HL-60 (cell line): ENCODE data around the gene BRD4.

Experiments
- DNase-seq, 2 experiments: peaks; one replicate each; pipeline ENCODE4 v3.0.0-alpha.2; 2010 to 2020; ENCODE audit warnings: low read depth in 1 of 2, low spot score in 1 of 2
- H3K27ac ChIP-seq: fragments of 250-450 bp; sonication (Bioruptor Pico); replicated peaks from 2 replicates; pipeline ENCODE4 v1.5.1; 2020; ENCODE audit warnings: mild to moderate bottlenecking, moderate library complexity
- H3K27me3 ChIP-seq: fragments of 250-450 bp; sonication (Bioruptor Pico); 2 replicates; pipeline ENCODE4 v1.5.1; 2021; ENCODE audit warnings: mild to moderate bottlenecking, moderate library complexity; ENCODE audit not compliant: insufficient read depth, poor library complexity, severe bottlenecking
- H3K4me3 ChIP-seq: replicated peaks from 2 replicates; pipeline ENCODE4 v1.5.1; 2011; ENCODE audit warnings: mild to moderate bottlenecking, control low read depth, low read length; ENCODE audit not compliant: insufficient read depth
- GABPA ChIP-seq: IDR thresholded peaks from 2 replicates; pipeline ENCODE4 v1.6.1; 2012; ENCODE audit warnings: low read depth
- POLR2AphosphoS5 ChIP-seq: IDR thresholded peaks from 2 replicates; pipeline ENCODE4 v1.6.1; 2012; ENCODE audit warnings: low read depth
- REST ChIP-seq: IDR thresholded peaks from 2 replicates; pipeline ENCODE4 v1.6.1; 2012; ENCODE audit warnings: low read depth; ENCODE audit not compliant: insufficient replicate concordance
- SPI1 ChIP-seq: IDR thresholded peaks from 2 replicates; pipeline ENCODE4 v1.6.1; 2012; ENCODE audit warnings: low read depth, mild to moderate bottlenecking, borderline replicate concordance
- TF ChIP-seq, protein P1 (sequence below): IDR thresholded peaks from one replicate; pipeline ENCODE4 v1.5.1; 2011; ENCODE audit warnings: low read length, control low read depth, inconsistent platforms; ENCODE audit not compliant: insufficient read depth

BRD4 gene

GRCh38 chr19:15257782-15258181 is 74.6 kb downstream of the BRD4 start:
- TF ChIP-seq POLR2AphosphoS5 = no peak; the same call in 1 of the 2 replicates
- TF ChIP-seq REST = no peak
- TF ChIP-seq GABPA = no peak
- TF ChIP-seq SPI1 = no peak
- TF ChIP-seq, protein P1, sequence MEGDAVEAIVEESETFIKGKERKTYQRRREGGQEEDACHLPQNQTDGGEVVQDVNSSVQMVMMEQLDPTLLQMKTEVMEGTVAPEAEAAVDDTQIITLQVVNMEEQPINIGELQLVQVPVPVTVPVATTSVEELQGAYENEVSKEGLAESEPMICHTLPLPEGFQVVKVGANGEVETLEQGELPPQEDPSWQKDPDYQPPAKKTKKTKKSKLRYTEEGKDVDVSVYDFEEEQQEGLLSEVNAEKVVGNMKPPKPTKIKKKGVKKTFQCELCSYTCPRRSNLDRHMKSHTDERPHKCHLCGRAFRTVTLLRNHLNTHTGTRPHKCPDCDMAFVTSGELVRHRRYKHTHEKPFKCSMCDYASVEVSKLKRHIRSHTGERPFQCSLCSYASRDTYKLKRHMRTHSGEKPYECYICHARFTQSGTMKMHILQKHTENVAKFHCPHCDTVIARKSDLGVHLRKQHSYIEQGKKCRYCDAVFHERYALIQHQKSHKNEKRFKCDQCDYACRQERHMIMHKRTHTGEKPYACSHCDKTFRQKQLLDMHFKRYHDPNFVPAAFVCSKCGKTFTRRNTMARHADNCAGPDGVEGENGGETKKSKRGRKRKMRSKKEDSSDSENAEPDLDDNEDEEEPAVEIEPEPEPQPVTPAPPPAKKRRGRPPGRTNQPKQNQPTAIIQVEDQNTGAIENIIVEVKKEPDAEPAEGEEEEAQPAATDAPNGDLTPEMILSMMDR = no peak
- no peaks in the 10 kb centered on the region for H3K27me3 ChIP-seq
- no peak overlapping the region for H3K27ac ChIP-seq
- DNase-seq = no peak
- no peak overlapping the region for H3K4me3 ChIP-seq

DNA sequence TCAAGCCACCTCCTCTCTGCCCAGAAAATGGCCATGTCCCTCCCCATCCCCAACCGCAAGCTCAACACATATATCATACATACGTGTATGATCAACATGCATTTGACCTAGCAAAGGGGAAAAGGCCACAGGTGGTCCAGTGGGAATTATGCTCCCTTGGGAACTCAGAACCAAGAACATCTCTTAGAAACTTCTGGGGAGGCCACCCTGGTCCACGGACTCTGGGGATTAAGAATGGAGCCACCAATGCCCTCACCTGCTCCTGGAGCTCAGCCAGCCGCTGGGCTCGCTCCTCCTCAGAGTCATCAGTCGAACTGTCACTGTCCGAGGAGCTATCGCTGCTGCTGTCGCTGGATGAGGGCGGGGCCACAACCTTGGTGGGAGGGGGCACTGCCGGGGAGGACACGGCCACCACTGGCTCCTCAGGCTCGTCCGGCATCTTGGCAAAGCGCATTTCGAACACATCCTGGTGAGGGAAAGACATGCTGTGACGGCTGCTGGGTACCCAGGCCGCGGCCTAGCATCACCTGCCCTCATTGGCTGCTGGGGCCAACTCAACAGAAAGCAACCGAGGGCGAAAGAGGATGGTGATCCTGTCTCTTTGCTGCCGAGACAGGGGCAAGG is 75.5 kb downstream of the BRD4 start:
- H3K27ac ChIP-seq = no peak overlapping the region
- TF ChIP-seq POLR2AphosphoS5 (no peak), SPI1 (no peak), GABPA (no peak), REST (no peak)
- TF ChIP-seq, protein P1 = no peak
- no peak overlapping the region for H3K4me3 ChIP-seq
- DNase-seq = no peak
- no peaks in the 10 kb centered on the region for H3K27me3 ChIP-seq

DNA sequence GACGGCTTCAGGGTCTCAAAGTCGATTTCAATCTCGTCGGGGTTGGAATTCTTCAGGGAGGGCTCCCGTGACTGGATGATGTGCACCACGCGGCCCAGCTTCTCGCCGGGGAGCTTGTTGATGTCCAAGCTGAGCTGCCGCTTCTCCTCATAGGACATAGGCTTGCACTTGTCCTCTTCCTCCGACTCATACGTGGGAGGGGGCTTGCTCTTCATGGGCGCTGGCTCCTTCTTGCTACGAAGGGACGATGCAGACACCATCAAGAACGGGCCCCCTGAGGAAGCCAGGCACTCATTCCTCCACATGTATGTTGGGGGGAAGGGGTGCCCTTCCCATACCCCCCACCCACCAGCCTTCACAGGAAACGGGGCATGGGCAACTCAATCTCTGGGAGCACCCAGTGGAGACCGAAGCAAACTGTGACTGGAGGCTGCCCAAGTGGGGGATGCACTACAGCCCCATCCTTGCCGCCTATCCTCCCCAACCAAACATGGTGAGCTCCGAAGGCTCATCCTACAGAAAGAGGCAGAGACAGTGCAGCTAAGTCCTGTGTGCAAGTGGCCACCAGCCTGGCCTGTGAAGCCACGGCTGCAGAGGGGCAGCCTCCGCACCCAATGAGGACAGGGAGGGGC is 76.9 kb downstream of the BRD4 start:
- Histone ChIP-seq H3K27ac (no peak overlapping the region), H3K27me3 (no peaks in the 10 kb centered on the region), H3K4me3 (no peak overlapping the region)
- no peak for TF ChIP-seq SPI1
- no peak for TF ChIP-seq GABPA
- no peak for TF ChIP-seq REST
- TF ChIP-seq, protein P1 = no peak
- no peak for DNase-seq
